DMS114 treated with DMSO at 0.1 percent for 48 hours (cell line): ENCODE data around the gene DRC1.
A peak's percentile ranks its signal among the peaks of the same experiment; 100 is the strongest.
"Not testable (repeated sequence)": the region's sequence is repeated elsewhere in the genome, so short reads cannot be mapped to it uniquely, and the experiment has no call there.

ENCODE experiments used
- DNase-seq: peaks from one replicate; lab custom pipeline; 2025; ENCODE audit not compliant: unreplicated experiment; lab: John Stamatoyannopoulos, UW

The DRC1 gene

DNA sequence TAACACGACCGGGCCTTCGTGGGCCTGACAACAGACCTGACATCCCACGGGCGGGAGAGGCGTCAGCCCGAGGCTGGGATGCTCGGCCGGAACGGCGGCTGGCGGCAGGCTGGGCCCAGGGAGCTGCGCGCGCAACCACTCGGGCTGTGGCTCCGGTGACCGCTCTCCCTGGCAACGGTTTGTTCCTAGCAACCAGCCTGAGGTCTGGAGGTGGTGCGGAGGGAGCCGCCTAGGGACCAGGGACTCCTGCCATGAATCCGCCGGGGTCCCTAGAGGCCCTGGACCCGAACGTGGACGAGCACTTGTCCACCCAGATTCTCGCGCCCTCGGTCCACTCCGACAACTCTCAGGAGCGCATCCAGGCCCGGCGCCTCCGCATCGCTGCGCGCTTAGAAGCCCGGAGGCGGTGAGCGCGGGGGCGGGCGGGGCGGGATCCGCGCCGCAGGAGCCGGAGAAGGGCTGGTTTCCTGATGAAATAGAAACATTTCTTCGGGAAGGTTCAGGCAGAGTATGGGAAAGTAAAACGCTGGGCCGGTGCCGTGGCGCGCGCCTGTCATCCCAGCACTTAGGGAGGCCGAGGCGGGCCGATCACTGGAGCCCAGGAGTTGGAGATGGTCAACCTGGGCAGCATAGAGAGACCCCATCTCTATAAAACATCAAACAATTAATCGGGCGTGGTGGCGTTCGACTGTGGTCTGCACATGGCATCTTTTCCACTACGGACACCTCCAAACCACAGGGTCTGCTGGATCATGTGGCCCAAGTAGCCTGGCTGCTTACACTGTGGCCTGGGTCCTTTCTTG is at the start of gene DRC1:
Gene DRC1 (plus strand): TSS at position 182 of the 803 bp plus-strand sequence. CDS start 70 bp downstream, at position 252.
- peak; percentile 72 for DNase-seq

- DNase-seq: no peak
Observed at GRCh38 chr2:26352892-26353291, 48.8 kb upstream of the DRC1 start.

DNA sequence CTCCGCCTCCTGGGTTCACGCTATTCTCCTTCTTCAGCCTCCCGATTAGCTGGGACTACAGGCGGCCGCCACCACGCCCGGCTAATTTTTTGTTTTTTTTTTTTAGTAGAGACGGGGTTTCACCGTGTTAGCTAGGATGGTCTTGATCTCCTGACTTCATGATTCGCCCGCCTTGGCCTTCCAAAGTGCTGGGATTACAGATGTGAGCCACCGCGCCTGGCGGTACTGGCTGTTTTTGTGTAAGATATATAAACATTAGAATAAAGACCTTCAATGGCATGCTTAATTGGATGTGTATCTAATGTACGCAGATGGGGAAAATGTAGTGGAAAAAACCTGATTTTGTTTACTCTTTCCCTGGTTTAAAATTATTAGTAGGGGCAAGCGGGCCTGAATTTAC is 47.3 kb upstream of the DRC1 start:
- DNase-seq: not testable (repeated sequence)

DNA sequence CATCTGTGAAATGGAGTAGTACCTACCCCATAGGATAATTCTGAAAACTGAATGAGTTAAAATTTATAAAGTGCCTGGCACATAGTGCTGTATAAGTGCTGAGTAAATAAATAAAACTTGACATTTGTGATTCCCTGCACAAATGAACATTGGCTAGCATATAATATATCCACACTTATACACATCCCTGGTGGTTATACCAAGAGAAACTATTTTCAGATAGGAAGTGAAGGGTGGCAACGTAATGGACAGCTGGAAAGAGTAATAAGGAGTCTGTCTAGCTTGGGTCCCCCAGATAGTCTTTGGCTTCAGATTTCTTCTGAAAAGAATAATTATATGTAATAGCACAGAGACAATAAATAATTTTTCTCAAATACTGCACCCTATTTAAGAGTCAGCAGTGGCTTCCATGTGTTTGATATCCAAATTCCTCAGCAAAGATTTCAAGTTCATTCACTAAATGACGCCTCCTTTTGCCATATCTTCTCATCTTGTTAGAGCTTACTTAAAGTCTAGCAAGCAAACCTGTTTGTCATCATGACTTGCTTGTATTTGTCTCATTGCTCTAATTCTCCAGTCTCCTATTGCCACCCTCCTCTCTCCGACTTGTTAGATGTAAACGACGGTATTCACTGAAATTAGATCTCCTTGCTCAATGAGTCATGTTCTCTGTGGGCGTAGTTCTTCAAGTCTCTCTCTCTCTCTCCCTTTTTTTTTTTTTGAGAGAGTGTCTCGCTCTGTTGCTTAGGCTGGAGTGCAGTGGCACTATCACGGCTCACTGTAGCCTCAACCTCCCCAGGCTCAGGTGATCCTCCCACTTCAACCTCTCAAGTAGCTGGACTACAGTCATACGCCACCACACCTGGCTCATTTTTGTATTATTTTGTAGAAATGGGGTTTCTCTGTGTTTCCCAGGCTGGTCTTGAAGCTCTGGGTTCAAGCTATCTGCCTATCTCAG is 46.4 kb upstream of the DRC1 start:
- DNase-seq: no peak

DNA sequence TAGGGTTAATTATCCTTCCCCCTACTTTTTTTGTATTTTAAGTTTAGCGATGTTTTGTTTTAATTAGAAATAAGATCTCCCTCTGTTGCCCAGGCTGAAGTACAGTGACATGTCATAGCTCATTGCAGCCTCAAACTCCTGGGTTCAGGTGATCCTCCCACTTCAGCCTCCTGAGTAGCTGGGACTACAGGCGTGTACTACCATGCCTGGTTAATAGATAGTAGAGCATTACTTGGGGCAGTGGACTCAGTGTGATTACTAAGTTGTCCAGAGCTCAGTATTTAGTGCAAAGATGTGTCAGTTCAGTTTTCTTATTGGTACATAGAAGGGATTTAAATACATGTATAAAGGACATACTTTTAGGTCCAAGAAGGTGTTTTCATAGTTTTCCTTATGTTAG is 45.6 kb upstream of the DRC1 start:
- no peak for DNase-seq

- no peak for DNase-seq
Observed at GRCh38 chr2:26356771-26357170, 44.9 kb upstream of the DRC1 start.

DNA sequence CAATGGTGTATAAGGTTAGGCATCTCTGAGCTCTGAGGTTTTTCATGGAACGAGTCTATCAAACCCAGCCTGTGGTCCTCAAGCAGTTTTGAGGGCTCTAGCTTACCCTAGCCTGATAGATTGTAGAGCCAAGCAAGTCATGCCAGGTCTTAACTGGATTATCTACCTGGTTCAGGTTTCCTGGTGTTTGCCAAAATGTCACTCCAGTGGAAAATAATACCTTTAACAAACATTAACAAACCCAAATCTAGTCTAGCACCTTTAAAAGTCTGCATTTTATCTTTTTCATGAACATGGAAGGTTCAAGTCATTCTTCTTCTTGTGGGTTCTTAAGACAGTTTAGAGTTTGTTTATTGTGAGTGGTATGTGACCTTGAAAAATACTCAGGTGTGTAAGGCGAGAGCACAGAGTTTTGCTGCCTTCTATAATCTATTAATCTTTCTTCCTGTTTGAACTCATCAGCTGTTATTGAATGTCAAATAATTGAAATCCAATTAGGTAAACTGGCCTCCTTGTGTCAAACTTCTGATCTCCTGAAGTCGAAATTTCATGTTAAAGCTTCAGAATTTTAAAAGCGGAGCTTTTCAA is 41.7 kb upstream of the DRC1 start:
- DNase-seq: no peak

DNA sequence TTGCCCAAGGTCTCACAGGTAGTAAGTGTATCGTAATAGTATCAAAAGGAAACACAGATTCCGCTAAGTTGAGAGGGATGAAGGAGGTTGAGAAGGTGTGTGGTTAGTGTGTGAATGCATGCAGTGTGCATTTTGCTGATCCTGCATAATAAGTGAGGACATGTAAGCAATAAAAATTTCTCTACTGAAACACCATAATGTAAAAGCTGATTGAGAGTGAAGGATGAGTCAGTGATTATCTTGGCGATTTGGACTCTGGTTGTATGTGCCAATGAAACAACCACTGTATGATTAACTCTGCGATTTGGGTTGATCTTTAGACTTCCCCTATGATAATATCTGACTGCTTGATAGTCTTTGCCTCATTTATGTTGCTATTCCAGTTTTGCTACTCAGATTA is 38.4 kb upstream of the DRC1 start:
- no peak for DNase-seq

DNA sequence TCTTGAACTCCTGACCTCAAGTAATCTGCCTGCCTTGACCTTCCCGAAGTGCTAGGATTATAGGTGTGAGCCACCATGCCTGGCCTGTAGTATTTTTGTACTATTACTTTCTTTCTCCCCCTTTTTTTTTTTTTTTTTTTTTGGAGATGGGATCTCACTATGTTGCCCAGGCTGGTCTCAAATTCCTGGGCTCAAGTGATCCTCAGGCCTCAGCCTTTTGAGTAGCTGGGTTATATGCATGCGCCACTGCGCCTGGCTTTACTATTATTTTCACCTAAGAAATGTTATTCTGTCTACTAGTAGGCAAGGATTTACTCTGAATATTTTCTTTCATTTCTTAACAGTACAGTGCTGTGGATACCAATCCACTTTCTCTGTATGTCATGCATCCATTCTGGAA is 37.8 kb upstream of the DRC1 start:
- no peak for DNase-seq

DNA sequence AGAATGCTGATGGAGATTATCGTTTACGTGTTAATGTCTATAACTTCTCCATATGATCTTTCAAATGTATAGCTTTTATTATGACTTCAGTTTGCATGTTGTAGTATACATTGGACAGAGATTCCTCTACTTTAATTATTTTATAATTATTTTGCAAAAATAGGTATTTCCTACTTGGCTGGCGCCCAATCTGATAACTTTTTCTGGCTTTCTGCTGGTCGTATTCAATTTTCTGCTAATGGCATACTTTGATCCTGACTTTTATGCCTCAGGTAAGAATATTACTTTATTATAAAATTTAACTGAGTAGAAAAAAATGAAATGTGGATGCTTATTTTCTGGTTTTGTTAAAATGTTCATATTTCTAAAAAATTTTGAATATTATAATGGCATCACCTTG is 37.1 kb upstream of the DRC1 start:
- DNase-seq: no peak

DNA sequence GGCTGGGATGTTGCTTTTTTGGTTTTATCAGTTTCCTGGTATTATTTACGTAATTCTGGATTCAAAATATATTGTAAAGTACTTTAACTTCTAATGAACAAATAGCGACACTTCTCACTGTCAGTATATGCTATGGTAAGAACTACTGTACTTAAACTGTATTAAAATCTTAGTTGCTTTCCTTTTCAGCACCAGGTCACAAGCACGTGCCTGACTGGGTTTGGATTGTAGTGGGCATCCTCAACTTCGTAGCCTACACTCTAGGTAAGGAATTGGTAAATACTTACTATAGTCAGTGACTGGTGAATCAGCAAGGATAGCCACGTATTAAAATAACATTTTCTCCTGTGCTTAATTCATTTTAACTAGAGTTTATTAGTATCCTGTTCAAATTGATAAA is 34.8 kb upstream of the DRC1 start:
- no peak for DNase-seq

DNA sequence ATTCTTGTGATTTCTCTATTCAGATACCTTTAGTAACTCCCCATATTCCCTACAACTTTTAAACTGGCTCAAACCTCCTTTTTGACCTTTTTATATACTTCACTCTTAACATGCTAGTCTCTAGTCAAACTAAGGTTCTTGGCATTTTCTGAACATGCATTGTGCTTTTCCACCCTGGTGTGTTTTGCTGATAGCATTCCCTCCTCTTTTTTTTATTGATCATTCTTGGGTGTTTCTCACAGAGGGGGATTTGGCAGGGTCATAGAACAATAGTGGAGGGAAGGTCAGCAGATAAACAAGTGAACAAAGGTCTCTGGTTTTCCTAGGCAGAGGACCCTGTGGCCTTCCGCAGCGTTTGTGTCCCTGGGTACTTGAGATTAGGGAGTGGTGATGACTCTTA is 32.1 kb upstream of the DRC1 start:
- DNase-seq: not testable (repeated sequence)

- not testable (repeated sequence) for DNase-seq
Observed at GRCh38 chr2:26370909-26371308, 30.8 kb upstream of the DRC1 start.

GRCh38 chr2:26376799-26377198 is 24.9 kb upstream of the DRC1 start:
- no peak for DNase-seq

DNA sequence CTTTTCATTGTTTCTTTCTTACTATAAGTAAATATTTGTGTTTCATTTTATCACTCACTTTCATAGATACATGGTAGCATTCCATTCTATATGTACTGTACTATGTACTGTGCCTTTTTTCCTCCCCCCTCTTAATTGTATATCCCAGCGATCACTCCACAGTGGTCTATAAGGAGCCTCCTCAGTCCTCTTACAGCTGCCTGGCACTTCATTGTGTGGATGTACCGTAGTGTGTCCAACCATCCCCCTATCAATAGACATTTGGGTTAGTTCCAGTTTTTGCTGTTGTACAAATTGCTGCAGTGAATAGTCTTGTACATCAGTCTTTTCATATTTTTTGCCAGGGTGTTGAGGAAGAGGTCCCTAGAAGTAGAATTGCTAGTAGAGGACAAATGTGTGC is 21.4 kb upstream of the DRC1 start:
- no peak for DNase-seq

DNA sequence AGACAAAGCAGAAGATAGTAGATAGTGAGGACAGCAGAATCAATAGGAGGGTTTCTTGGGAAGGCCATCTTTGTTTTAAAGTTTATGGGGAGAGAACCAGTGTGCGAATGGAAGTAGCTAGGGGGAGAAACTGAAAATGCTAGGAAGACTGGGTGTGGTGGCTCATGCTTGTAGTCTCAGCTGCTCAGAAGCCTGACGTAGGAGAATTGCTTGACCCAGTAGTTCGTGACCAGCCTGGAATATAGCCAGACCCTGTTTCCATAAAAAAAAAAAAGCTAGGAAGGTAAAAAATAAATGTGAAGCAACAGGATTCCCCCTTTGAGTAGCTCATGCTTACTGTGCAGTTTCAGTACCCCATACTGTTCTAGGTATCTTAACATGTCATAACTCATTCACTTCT is 19.2 kb upstream of the DRC1 start:
- DNase-seq: no peak

- no peak for DNase-seq
Observed at GRCh38 chr2:26384183-26384582, 17.5 kb upstream of the DRC1 start.

- DNase-seq: no peak
Observed at GRCh38 chr2:26384597-26384996, 17.1 kb upstream of the DRC1 start.

GRCh38 chr2:26387189-26387588 is 14.5 kb upstream of the DRC1 start:
- no peak for DNase-seq

DNA sequence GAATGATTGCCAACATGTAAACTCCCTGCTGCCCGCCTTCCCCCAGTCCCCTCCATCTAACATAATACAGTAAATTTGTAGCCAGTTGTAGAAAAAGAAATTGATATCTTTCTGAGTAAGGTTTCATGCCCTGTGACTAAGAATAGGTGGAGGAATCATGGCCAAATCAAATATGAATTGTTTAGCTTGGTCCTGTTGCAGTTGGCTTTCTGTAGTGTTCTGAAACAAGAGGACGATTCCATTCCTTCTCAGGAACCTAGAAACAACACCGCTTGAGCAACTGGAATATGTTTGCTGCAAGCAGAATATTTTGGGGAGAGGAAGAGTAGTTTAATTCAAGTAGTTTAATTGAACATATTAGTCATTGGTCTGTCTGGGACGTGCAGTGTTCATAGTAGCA is 7.0 kb upstream of the DRC1 start:
- DNase-seq: no peak

DNA sequence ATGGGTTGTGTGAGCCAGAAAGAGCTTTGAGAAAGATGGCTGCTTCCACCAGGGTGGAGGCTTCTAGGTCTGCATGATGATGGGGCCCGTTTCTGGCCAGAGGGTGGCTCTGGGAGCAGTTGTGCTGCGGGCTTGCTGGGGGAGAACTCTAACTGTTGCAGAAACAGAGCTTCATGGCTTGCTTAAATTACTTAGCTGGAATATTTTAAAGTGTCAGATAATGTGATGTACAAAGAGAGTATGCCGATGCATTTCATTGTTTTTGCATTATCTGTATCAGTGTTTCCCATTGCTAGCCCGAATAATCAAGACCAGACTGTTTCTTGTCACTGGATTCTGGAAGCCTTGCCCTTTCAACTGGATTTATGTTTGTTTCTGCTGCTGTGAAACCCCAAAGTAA is 6.3 kb upstream of the DRC1 start:
- no peak for DNase-seq
